ENCODE measurements around the gene SNED1.
A peak's percentile ranks its signal among the peaks of the same experiment; 100 is the strongest.

- TF ChIP-seq POLR2A (IDR thresholded peaks at IDR 0.05) = no peak
- TF ChIP-seq CTCF (IDR thresholded peaks at IDR 0.05) = peak; percentile 15 to 33
- TF ChIP-seq POLR2AphosphoS5 (IDR thresholded peaks at IDR 0.05) = no peak
These were observed 8.8 kb upstream of the SNED1 start for GRCh38 chr2:240989451-240990265.

All from suprapubic skin (tissue), 4 donors.